Stomach (tissue), 9 donors: Measurements from ENCODE around the gene SMIM24. TPM values are rescaled to one million over a fixed set of nuclear protein-coding genes. Genes with fewer than 3 reads are reported as not detected.

Experiments used
- DNase-seq, 2 donors: peaks; one replicate each; pipeline versions ENCODE4 v3.0.0 to v3.0.0-alpha.2; 2013 to 2019
- H3K27ac ChIP-seq, 5 donors: fragments of 200-600 bp in 4 of 5; sonication (generic) in 4 of 5; one replicate each; pipeline ENCODE4 v1.5.1; 2013 to 2019; ENCODE audit warnings: mild to moderate bottlenecking in 1 of 5, moderate library complexity in 1 of 5
- H3K27me3 ChIP-seq, 3 donors: fragments of 200-600 bp; sonication (generic); one replicate each; pipeline ENCODE4 v1.5.1; 2017 to 2019; ENCODE audit warnings: mixed run types in 1 of 3
- H3K36me3 ChIP-seq, 4 donors: fragments of 200-600 bp; sonication (generic); 1 replicate in 3 of 4; 2 replicates in 1 of 4; pipeline ENCODE4 v1.5.1; 2016 to 2019
- H3K4me1 ChIP-seq, 4 donors: fragments of 200-600 bp; sonication (generic); one replicate each; pipeline ENCODE4 v1.5.1; 2016 to 2019
- H3K4me3 ChIP-seq, 4 donors: fragments of 200-600 bp; sonication (generic) in 3 of 4; one replicate each; pipeline ENCODE4 v1.5.1; 2016 to 2019; ENCODE audit warnings: mild to moderate bottlenecking in 1 of 4
- H3K9me3 ChIP-seq, 4 donors: fragments of 200-600 bp; sonication (generic); one replicate each; pipeline ENCODE4 v1.5.1; 2016 to 2019
- EP300 ChIP-seq: sonication (generic); formaldehyde crosslinking; IDR thresholded peaks from one replicate; pipeline ENCODE4 v1.6.1; 2017; ENCODE audit warnings: antibody characterized with exemption
- POLR2A ChIP-seq, 4 donors: fragments of 450-650 bp; IDR thresholded peaks; one replicate each; pipeline ENCODE4 v1.6.1; 2016; ENCODE audit warnings: antibody characterized with exemption in 4 of 4, control low read depth in 2 of 4, mild to moderate bottlenecking in 1 of 4, moderate library complexity in 1 of 4
- POLR2AphosphoS5 ChIP-seq, 3 donors: sonication (generic); formaldehyde crosslinking; IDR thresholded peaks; one replicate each; pipeline ENCODE4 v1.6.1; 2016; ENCODE audit warnings: antibody characterized with exemption in 3 of 3
- WGBS, 5 donors: extraction: QIAGEN DNeasy Blood & Tissue Kit in 3 of 5; methylation state at CpG; one replicate each; pipeline versions ENCODE4 v1.1.5 to v1.1.7; 2013 to 2018; 5-methylcytosine and 5-hydroxymethylcytosine counted together
- intact Hi-C: fragments of 100-400 bp; cut with DNase I; formaldehyde crosslinking; loops from one replicate; pipeline ENCODE4 v1.15.1; 2023; ENCODE audit warnings: low total_unique reads
- polyA plus RNA-seq, 3 donors: library from polyadenylated mRNA; stranded (reverse); fragments of 200-250 nt; gene quantifications; one replicate each; pipeline ENCODE4 v1.2.3, GENCODE V29; 2013
- total RNA-seq, 5 donors: library from RNA; depleted of rRNA; stranded (reverse); fragments of >200 nt; gene quantifications; one replicate each; pipeline versions ENCODE4 v1.1.0 to v1.2.3, GENCODE V29; 2014 to 2016
- TF ChIP-seq, protein P1 (sequence below), 7 experiments: fragments of 450-650 bp in 4 of 7; fragments of 200-600 bp in 3 of 7; sonication (generic) in 3 of 7; IDR thresholded peaks; one replicate each; pipeline ENCODE4 v1.5.1; 2016 to 2019; ENCODE audit warnings: antibody characterized with exemption in 7 of 7, control low read depth in 2 of 7, mild to moderate bottlenecking in 1 of 7
- donor health status: healthy with polysubstance abuse.
- donor health status: Bipolar disorder and iron deficiency.
- donor health status: healthy.

Gene SMIM24
- total and polyA plus RNA-seq, 8 donors = 1.4 to 178 (median 68.7) TPM; not detected in 1

DNA sequence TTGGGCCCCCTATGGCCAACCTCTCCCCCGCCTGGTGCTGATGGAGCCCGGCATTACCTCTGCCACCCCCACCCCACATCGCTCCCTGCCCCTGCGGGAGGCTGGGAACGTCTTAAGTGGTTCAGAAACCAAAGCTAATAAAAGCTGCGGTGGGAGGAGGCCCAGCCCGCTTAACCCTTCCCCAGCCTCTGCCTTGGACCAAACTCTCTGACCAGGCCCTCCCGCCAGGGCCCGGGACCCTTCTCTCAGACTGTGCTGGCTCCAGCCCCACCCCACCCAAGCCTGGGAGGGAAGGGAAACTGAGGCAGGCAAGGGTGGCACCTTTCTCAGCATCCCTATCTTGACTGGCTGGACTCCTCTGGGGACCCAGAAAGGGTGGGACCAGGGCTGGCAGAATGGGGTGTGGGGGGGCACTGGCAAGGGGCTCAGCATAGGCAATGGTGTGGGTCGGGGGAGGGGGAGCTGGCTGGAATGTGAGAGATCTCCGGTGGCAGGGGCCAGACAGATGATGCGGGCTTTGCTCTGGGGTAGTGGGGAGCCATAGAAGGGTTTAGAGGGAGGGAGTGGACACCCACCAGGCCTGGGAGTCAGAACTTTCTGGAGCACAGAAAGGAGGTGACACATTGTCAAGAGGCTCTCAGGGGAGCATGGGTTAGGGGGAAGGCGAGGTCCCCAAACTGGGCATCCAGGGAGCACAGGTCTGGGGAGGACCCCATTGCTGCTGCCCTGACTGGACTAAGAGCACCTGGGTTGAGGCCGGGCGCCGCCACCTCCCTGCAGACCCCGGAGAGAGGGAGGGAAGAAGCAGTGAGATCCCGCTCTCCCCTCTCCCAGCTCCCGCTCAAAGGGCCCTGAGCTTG, 21.9 kb downstream of the SMIM24 start:
- H3K4me3 ChIP-seq = no peak overlapping the region
- H3K27me3 ChIP-seq = no peaks in the 10 kb centered on the region
- peaks cover 36 to 70% (median 47%) of the 10 kb centered on the region in 4 donors for H3K4me1 ChIP-seq
- H3K36me3 ChIP-seq = peaks cover 65 to 91% (median 85%) of the 10 kb centered on the region in 4 donors
- intact Hi-C loops = no loop called here
- TF ChIP-seq, protein P1, sequence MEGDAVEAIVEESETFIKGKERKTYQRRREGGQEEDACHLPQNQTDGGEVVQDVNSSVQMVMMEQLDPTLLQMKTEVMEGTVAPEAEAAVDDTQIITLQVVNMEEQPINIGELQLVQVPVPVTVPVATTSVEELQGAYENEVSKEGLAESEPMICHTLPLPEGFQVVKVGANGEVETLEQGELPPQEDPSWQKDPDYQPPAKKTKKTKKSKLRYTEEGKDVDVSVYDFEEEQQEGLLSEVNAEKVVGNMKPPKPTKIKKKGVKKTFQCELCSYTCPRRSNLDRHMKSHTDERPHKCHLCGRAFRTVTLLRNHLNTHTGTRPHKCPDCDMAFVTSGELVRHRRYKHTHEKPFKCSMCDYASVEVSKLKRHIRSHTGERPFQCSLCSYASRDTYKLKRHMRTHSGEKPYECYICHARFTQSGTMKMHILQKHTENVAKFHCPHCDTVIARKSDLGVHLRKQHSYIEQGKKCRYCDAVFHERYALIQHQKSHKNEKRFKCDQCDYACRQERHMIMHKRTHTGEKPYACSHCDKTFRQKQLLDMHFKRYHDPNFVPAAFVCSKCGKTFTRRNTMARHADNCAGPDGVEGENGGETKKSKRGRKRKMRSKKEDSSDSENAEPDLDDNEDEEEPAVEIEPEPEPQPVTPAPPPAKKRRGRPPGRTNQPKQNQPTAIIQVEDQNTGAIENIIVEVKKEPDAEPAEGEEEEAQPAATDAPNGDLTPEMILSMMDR (IDR thresholded peaks at IDR 0.05) = no peak
- TF ChIP-seq EP300 (no peak), POLR2A (IDR thresholded peaks at IDR 0.05) (no peak), POLR2AphosphoS5 (IDR thresholded peaks at IDR 0.05) (no peak)
- peak in 1 of 2 donors; percentile 48 for DNase-seq
- peak overlapping the region; percentile 47 to 90 (median 79) for H3K27ac ChIP-seq
- no peaks in the 10 kb centered on the region for H3K9me3 ChIP-seq
- WGBS, 5 donors = 46 to 68% (median 65%) methylated on average over 14 to 19 of the region's 19 CpGs

DNA sequence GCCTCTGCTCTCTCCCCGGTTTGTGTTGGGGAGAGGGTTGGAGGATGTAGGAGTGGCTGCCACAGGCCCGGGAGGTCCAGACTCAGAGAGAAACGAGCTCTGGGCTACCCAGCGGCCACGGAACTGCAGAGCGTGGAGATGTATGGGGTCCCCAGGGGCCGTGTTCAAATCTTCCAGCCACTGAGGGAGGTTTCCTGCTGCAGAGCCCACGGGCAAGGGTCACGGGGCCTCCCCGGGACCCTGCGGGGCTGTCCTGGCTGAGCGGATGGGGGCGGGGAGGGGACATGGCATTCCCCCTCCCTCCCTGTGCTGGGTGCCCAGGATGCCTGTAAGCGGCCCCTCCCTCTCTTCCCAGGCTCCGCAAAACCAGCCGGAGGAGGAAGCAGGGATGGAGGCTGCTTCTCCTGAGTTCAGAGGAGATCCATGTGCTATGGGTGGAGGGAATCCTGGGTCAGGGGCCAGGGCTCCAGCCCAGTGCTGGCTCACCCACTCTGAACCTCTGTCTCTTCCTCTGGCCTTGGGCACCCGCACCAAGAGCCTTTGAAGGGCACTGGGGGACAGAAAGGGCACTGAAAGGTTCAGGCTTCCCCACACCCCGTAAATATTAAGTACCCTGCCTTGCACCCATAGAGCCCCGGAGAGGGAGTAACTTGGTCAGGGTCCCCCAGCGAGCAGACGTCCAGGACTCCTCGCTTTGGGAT, 22.6 kb downstream of the SMIM24 start:
- Histone ChIP-seq H3K4me1 (peaks cover 36 to 62% (median 45%) of the 10 kb centered on the region in 4 donors), H3K36me3 (peaks cover 65 to 91% (median 85%) of the 10 kb centered on the region in 4 donors)
- 50 to 68% (median 63%) methylated on average over 13 to 22 of the region's 22 CpGs for WGBS, 5 donors

DNA sequence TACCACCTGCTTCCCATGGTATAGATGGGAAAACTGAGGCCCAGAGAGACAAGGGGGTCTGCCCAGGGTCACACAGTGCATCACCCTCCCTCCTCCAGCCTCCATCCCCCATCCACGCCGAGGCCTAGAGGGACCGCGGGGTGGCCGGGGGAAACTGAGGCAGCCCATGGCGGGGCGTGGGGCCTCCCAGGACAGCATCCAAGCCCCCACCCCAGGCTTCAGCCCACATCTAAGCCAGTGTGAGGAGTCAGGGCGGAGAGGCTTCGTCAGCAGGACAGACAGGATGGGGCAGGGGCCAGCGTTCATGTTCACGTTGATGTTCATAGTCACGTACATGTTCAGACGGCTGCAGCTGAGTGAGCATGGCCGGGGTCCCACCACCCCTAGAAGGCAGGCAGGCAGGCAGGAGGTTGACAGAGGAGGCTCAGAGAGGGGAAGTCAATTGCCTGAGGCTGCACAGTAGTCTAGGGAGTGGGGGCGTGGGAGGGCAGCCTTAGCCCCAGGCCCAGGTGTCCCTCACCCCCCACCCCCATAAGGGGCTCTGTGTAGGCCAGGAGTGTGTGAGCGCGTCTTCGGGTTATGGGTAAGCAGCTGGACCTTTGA, 23.3 kb downstream of the SMIM24 start:
- Histone ChIP-seq H3K4me1 (peaks cover 36 to 62% (median 45%) of the 10 kb centered on the region in 4 donors), H3K4me3 (no peak overlapping the region), H3K36me3 (peaks cover 67 to 91% (median 85%) of the 10 kb centered on the region in 4 donors), H3K9me3 (no peaks in the 10 kb centered on the region), H3K27ac (peak overlapping the region in 4 of 5 donors; percentile 77 to 90 (median 82)), H3K27me3 (no peaks in the 10 kb centered on the region)
- DNase-seq = no peak
- 75 to 85% (median 82%) methylated on average over 15 to 18 of the region's 18 CpGs for WGBS, 5 donors
- intact Hi-C loops = no loop called here
- TF ChIP-seq EP300 (no peak), POLR2A (IDR thresholded peaks at IDR 0.05) (no peak)
- TF ChIP-seq, protein P1 (IDR thresholded peaks at IDR 0.05) = no peak

More for the DNA sequence above, 22.6 kb downstream of the SMIM24 start:
- Histone ChIP-seq H3K4me3 (no peak overlapping the region), H3K9me3 (no peaks in the 10 kb centered on the region), H3K27me3 (no peaks in the 10 kb centered on the region), H3K27ac (peak overlapping the region; percentile 47 to 90 (median 79))
- TF ChIP-seq, protein P1 (IDR thresholded peaks at IDR 0.05) = no peak
- no peak for TF ChIP-seq POLR2A (IDR thresholded peaks at IDR 0.05)
- TF ChIP-seq EP300 = no peak
- DNase-seq = peak in 1 of 2 donors; percentile 49
- intact Hi-C loops = no loop called here

DNA sequence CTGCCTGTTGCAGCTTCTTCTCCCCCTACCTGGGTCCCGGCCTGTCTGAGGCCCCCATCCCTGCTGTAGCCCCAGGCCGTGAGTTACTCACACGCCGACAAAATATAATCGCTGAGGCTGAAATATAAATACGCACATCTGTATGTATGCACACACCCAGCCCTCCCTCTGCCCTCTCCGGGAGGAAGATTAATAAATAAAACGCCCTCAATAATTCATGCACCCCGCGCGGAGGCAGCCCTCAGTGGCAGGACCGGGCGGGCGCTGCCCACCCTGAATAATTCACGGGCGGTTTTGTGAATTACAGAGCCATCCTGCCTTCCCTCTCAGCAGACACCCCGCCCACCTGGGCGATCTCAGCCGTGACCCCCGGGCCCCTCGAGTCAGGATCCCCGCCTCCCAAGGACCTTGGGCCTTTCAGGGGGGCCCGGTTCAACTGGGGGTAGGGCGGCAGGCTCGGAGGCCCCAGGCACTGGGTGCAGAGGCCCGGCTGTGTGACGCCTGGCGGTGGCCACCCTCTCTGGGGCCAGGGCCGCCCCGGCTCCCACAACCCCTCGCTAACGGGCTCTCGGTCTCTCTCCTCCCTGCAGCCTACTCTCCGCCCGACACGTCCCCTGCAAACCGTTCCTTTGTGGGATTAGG, 24.2 kb downstream of the SMIM24 start:
- H3K9me3 ChIP-seq = no peaks in the 10 kb centered on the region
- WGBS, 5 donors = 79 to 83% (median 83%) methylated on average over 29 to 37 of the region's 37 CpGs
- no peaks in the 10 kb centered on the region for H3K27me3 ChIP-seq
- TF ChIP-seq, protein P1 (IDR thresholded peaks at IDR 0.05) = no peak
- no peak for TF ChIP-seq POLR2A (IDR thresholded peaks at IDR 0.05)
- no peak for TF ChIP-seq POLR2AphosphoS5 (IDR thresholded peaks at IDR 0.05)
- TF ChIP-seq EP300 = no peak
- DNase-seq = no peak
- intact Hi-C loops = no loop called here
- no peak overlapping the region for H3K4me3 ChIP-seq
- H3K36me3 ChIP-seq = peaks cover 66 to 91% (median 86%) of the 10 kb centered on the region in 4 donors
- peak overlapping the region in 4 of 5 donors; percentile 77 to 90 (median 82) for H3K27ac ChIP-seq
- H3K4me1 ChIP-seq = peaks cover 38 to 65% (median 50%) of the 10 kb centered on the region in 4 donors
